GM21529 (cell line): ENCODE data around the gene TTBK2.
"Not testable (repeated sequence)": the region's sequence is repeated elsewhere in the genome, so short reads cannot be mapped to it uniquely, and the experiment has no call there.

Source experiments
- ATAC-seq: cut with Tn5 transposase; IDR thresholded peaks from one replicate; pipeline ENCODE4 v1.9.1; 2021; ENCODE audit not compliant: unreplicated experiment

The TTBK2 gene

DNA sequence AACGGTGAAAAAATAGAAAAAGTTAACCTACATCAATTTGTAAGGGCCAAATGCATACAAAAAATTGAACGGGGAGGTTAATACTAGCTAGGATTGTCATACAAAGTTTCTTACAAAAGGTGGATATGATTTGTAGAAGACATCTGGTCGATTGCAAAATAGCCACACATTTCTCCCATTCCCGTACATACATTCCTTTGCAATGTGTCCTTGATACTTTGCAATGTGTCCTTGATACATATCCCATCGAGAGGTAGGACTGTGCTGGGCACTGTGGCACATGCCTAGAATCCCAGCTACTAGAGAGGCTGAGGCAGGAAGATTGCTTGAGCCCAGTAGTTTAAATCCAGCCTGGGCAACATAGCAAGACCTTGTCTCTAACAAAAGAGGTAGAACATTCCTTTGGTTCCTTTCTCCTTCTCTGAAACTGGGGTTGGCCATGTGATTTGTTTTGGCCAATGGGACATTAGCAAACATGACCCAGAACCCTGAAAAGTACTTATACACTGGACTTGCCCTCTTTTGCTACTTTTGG lies 9.5 kb downstream of the TTBK2 start:
- ATAC-seq: no peak

DNA sequence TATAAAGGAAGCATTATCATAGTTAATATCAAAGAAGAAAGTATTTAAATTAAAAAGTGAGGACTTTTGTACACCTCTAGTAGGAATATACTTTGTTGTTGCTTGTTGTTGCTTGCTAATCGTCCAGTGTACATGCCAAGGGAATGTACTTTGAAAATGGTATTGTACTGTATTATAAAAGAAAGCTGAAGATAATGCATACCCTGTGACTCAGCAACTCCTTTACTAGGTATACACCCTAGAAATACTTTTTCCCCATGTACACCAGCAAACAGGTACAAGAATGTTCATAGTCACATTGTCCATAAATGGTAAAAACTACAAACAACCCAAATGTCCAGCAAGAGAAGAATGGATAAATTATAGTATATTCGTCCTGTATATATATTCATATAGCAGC lies 12.0 kb downstream of the TTBK2 start:
- no peak for ATAC-seq

DNA sequence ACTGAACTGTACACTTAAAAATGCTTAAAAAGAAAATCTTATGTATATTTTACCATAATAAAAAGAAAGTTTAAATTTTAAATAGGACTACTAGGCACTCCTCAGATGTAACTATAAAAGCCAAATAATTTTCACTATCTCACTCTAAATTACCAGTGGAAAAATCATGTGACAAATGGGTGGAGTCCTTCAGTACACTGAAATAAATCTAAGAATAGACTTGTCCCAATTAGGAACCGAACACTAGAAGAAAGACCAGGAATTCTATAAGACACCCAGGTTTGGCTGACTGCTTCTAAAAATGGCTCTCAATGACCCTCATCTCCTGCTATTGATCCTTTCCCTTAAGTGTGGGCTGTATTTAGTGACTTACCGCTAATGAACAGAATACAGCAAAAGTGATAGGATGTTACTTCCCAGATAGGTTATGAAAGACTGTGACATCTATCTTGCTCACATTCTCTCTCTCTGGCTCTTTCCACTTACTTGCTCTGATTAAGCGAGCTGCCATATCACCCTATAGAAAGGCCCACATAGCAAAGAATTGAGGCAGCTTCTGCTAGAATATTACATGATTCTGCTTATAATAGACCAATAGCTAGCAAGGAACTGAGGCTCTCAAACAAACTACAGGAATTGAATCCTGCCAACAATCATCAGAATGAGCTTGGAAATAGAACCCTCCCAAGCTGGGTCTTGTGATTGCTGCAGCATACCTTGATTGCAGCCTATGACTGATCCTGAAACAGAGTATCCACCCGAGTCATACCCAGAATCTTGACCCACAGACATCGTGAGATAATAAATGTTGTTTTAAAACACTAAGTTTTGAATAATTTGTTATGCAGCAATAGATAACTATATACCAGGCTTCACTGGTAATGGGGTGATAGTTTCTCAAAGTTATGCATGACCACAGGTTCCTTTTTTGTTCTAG lies 16.9 kb downstream of the TTBK2 start:
- ATAC-seq: no peak

DNA sequence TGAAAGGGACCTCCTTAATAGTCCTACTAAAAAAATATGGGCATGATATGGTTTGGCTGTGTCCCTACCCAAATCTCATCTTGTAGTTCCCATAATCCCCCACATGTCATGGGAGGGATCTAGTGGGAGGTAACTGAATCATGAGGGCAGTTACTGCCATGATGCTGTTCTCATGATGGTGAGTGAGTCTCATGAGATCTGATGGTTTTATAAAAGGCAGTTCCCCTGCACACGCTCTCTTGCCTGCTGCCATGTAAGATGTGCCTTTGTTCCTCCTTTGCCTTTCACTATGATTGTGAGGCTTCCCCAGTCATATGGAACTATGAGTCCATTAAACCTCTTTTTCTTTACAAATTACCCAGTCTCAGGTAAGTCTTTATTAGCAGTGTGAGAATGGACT lies 26.7 kb downstream of the TTBK2 start:
- ATAC-seq: not testable (repeated sequence)

DNA sequence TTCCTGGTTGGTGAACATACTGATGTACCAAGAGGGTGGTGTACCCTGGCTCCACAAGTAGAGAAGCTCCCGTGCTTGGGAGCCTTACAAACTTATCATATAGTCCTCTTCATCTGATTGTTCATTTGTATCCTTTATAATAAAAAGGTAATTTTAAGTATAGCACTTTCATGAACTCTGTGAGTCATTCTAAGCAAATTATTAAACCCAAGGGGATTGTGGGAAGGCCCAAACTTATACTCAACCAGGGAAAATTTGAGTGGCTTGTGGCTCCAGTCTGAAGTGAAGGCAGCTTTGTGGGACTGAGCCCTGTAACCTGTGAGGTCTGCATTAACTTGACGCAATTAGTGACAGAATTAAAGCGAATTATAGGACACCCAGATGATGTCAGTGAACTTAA lies 29.0 kb downstream of the TTBK2 start:
- ATAC-seq: no peak

DNA sequence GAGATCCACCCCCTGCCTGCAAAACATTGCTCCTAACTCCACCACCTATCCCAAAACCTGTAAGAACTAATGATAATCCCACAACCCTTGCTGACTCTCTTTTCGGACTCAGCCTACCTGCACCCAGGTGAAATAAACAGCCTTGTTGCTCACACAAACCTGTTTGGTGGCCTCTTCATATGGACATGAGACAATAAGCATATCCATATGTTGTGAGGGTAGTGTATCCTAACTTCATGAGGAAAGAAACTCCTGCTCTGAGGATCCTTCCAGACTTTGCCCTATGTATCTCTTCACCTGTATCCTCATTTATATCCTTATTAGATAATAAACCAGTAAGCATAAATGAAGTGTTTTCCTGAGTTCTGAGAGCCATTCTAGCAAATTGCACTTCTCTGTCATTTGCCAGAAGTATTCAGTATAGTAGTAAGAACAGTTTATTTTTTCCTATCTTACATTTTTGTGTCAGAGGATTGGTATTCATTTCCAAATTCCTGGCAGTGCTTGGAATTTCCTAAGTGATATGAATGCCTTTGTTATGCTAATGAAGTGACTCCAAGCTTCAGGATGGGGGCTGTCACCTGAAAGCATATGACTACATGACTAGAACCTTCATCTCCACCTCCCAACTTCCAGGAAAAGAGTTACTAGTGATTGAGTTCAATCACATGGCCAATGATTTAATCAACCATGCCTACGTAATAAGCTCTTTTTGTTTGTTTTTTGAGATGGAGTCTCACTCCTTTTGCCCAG lies 30.2 kb downstream of the TTBK2 start:
- ATAC-seq: no peak

DNA sequence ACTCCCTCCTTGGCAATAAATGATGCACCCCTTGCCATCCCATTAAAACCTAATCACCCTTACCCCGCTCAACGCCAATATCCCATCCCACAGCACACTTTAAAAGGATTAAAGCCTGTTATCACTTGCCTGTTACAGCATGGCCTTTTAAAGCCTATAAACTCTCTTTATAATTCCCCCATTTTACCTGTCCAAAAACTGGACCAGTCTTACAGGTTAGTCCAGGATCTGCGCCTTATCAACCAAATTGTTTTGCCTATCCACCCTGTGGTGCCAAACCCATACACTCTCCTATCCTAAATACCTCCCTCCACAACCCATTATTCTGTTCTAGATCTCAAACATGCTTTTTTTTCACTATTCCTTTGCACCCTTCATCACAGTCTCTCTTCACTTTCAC lies 33.2 kb downstream of the TTBK2 start:
- not testable (repeated sequence) for ATAC-seq

DNA sequence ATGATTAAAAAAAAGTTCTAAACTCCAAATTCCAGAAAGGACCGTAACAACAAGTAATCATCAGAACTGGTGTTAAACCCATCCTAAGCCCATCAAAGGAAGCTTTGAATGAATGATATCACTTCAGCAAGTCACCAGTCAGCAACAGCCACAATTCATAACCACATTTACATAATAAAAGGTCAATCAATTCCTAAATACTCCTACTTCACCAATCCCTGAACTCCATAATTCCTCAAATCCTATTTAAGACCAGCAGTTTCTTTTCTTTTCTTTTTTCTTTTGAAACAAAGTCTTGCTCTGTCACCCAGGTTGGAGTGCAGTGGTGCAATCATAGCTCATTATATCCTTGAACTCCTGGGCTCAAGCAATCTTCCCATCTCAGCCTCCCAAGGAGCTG lies 40.5 kb downstream of the TTBK2 start:
- ATAC-seq: no peak

DNA sequence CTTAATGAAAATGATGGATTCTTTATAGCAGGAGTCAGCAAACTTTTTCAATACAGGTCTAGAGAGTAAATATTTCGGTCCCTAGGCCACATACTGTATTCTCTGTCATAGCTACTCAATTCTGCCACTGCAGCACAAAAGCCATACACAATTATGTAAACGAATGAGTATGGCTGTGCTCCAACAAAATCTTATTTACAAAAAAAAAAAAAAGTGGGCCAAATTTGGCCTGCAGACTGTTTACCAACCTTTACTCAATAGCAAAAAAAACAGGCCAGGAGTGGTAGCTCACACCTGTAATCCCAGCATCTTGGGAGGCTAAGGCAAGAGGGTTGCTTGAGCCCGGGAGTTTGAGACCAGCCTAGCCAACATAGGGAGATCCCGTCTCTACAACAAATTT lies 41.1 kb downstream of the TTBK2 start:
- no peak for ATAC-seq

DNA sequence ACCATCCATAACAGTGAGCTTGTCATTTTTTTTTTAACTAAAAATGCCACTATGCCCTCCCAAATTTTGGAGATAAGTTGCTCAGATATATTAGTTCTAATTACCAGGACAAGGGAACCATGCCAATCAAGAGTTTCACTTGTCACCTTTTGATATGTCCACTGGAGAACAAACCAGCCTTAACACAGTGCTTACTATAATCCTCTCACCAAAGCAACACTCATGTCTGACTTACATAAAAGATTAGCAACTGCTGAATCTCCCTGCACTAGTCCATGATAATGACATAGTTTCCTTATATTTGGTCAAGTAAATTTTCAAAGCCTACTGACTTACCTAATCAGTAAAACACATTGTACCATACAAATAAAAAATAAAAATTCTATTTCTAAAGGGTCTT lies 44.4 kb downstream of the TTBK2 start:
- ATAC-seq: no peak

DNA sequence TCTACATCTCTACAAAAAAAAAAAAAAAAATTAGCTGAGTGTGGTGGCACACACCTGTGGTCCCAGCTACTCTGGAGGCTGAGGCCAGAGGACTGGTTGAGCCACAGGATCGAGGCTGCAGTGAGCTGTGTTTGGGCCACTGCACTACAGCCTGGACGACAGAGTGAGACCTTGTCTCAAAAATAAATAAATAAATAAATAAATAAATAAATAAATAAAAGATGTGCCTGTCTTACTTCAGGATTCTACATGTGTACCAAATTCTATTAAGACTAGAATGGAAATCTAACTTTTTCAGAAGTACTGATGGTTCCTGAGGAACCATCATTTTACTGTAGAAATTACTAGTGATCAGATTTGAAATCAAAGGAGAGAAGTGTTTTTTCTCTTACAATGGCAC lies 51.9 kb downstream of the TTBK2 start:
- ATAC-seq: no peak

DNA sequence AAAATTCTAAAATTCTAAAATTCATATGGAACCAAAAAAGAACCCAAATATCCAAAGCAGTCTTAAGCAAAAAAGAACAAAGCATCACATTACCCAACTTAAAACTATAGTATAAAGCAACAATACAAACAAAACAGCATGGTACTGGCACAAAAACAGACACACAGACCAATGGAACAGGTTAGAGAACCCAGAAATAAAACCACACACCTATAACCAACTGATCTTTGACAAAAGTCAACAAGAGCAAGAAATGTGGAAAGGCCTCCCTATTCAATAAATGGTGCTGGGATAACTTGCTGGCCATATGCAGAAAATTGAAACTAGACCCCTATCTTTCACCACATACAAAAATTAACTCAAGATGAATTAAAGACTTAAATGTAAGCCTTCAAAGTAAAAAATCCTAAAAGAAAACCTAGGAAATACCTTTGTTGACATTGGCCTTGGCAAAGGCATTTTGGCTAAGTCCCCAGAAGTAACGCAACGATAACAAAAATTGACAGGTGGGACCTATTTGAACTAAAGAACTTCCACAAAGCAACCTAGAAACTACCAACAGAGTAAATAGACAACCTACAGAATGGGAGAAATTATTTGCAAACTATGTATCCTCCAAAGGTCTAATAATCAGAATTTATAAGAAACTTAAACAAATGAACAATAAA lies 56.9 kb downstream of the TTBK2 start:
- ATAC-seq: no peak

DNA sequence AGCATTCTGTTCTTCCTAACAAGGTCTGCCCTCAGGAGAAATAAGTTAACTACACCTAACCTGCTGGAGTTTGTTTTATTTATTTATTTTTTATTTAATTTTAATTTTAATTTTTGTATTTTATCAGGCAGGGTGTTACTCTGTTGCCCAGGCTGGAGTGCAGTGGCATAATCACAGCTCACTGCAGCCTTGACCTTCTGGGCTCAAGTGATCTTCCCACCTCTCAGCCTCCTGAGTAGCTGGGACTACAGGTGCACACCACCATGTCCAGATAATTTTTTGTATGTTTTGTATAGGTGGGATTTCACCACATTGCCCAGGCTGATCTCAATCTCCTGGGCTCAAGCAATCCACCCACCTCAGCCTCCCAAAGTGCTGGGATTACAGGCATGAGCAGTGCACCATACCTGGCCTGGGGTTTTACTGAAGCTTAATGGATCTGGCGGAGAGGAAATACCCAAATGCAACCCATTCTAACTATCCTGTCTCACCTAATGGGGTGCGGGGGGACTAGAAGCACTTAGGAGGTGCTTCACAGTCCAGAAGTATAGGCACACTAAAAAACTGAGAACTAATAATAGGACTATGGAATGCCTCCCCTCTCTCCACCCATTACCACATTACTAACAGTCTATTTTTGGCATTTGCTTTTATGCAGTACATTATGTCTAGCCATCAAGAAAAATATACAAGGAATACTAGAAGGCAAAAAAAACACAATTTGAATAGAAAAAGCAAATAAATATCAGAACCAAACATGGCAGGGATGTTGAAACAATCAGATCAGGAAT lies 61.4 kb downstream of the TTBK2 start:
- no peak for ATAC-seq

DNA sequence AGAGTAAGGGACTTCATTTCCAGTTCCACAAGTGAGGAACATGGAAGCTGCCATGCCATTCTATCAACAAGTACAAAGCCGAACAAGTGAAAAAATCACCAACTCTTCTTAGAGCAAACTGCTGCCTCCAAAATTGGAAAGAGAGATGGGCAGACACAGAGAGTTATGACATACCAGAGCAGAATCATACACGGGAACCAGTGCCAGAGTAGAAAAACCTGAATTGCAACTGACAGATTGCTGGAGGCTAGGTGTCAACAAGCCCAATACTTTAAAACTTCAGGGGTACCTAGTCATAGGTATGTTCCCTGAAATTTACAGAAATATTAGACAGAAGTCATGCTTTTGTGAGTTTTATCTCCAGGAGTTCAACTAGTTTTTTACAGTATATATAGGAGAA lies 62.0 kb downstream of the TTBK2 start:
- no peak for ATAC-seq

DNA sequence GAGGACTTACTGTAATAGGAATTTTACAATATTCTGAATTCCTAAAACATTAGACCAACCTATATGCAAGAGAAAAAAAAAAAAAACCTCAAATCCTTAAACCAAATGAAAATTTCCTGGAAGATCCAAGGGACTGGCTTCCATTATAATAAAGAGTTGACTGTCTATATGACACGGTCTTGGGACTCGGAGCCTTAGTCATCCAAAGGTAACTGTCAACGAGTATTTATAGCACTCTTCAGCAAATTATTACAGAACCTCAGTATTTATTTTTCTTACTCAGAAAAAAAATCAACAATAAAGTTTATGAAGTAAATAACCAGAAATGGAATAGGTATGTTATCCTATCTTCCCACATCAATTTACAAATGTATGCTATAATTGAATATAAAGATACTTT lies 66.0 kb downstream of the TTBK2 start:
- no peak for ATAC-seq

DNA sequence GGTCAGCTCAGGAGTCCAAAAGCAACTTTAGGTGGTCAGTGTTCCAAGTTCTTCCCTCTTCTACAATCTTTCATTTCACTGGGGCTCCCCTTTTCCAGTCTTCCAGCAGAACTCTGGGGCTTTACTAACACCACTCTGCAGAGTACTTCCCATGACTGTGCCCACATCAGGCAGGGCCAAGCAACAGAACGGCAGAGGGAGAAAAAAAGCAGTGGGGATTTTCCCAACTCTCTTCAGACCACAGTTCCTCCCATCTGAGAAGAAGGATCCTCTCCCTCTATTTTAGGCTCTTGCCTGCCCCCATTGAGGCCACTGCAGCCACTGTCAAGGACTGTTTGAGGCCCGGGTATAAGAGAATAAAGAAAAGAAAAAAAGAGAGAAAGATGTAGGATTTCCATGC lies 70.7 kb downstream of the TTBK2 start:
- ATAC-seq: no peak

DNA sequence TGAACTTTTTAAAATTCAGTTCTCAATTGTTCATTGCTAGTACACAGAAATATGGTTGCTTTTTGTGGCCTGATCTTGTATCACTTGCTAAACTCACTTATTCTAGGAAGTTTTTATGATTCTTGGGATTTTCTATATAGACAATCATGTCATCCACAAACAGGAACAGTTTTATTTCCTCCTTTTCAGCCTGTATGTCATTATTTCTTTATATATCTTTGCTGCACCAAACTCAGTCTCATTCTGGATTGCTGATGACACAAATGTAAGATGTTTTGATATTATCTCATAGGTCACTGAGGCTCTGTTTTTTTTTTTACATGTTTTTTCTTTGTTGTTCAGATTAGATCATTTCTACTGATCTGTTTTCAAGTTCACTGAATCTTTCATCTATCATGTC lies 71.7 kb downstream of the TTBK2 start:
- ATAC-seq: no peak

DNA sequence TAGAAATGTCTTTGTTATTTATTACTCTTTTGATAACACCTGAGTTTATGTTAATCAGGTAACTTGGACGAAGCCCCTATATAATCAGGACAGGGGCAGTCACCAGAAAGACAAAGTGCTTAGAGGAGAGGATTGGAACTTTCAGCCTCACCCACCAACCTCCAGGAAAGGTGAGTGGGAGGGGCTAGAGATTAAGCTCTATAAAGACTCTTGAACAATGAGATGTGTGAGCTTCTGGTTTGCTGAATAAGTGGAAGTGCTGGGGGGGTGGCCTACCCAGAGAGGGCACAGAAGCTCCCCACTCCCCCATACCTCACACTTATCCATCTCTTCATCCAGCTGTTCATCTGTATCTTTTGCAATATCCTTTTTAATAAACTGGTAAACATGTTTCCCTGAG lies 73.9 kb downstream of the TTBK2 start:
- no peak for ATAC-seq

DNA sequence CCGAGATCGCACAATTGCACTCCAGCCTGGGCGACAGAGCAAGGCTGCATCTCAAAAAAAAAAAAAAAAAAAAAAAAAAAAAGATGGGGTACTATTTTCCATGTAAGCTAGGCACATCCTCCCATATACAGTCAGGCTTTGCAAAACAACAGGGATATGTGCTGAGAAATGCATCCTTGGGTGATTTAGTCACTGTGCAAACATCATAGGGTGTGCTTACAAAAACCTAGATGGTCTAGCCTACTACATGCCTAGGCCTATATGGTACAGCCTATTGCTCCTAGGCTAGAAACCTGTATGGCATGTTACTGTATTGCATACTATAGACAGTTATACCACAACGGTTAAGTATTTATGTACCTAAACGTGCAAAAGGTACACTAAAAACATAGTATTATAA lies 75.0 kb downstream of the TTBK2 start:
- no peak for ATAC-seq

DNA sequence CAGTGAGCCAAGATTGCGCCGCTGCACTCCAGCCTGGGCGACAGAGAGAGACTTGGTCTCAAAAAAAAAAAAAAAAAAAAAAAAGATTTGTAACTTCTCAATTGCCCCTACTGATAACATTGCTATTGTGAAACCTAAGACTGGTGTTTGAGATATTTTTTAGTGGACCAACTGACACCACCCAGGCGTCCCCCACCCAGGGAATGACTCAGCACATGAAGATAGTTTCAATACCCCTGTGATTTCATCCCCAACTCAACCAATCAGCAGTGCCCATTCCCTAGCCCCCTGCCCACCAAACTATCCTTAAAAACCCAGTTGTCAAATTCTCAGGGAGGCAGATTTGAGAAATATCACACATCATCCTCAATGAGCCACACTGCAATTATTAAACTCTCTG lies 76.9 kb downstream of the TTBK2 start:
- no peak for ATAC-seq

DNA sequence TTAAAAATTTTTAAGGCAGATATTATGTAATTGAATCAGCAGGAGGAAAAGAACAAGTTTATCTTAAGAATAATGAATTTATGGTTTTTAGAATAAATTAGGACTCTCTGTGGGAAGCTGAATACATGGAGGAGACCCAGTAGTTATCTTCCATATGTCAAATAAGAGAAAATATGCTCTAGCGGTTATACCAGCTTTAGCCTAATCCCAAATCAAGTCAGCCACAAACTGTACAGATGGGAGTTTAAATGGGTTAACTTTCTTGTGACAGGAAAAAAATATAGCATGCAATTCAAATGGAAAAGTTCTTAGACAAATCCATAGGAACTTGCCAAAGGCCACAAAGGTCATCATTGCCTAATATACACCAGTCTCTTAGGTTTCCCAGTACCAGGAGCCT lies 84.3 kb downstream of the TTBK2 start:
- ATAC-seq: no peak
